Hindlimb muscle (tissue), 1 donor: ENCODE measurements around the gene APOC3. TPM values are rescaled to one million over a fixed set of nuclear protein-coding genes. Genes with fewer than 3 reads are reported as not detected.
"Not testable (repeated sequence)": the region's sequence is repeated elsewhere in the genome, so short reads cannot be mapped to it uniquely, and the experiment has no call there.

Experiments used
- DNase-seq: peaks from one replicate; pipeline ENCODE4 v3.0.0-alpha.2; 2013
- polyA plus RNA-seq: library from polyadenylated mRNA; unstranded; fragments of 120-200 nt; gene quantifications from one replicate; pipeline ENCODE4 v1.2.1, GENCODE V29; 2013; ENCODE audit not compliant: insufficient read length

APOC3 gene
- not detected for polyA plus RNA-seq

- no peak for DNase-seq
Measured at GRCh38 chr11:116829525-116830183, at the start of gene APOC3. APOC3 (plus strand) TSS chr11:116829907; CDS start chr11:116830583, 676 bp downstream.

DNA sequence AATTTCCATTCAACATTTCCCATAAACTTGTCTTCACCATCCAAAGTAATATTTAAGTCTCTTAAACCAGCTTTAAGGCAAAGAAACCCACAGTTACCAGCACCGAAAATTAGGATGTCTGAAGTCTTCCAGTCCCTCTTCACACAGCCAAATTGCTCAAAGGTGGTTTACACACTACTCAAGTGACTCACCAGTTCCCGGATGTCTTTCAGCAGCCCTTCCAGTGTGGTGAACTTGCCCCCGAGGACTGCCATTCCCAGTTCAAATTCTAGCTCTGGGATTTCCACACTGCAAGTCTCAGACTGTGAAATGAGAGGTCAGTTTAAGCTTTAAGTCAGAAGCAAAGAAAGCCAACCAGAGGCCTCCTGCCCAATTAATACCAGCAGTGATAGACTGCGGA is 47.0 kb upstream of the APOC3 start:
- no peak for DNase-seq

- DNase-seq, result no peak
Measured at GRCh38 chr11:116786326-116786725, 43.4 kb upstream of the APOC3 start.

GRCh38 chr11:116786966-116787365 is 42.7 kb upstream of the APOC3 start:
- DNase-seq, result no peak

DNA sequence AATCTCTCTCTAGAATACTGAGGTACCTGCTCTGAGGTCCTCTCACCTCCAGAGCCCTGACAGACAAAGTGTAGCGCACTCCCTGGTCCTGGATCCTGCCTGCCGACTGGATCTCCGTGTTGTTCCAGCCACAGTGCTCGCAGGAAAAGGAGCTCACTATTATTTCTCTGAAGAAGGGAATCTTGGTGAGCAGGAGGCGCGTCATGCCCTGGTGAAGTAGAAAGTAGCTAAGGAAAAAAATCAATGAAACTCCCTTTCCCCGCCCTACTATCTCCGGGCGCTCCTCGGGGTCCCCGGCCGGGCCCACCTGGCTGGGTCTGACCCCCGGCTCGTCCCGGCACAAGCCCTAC is 42.3 kb upstream of the APOC3 start:
- DNase-seq, result no peak

DNA sequence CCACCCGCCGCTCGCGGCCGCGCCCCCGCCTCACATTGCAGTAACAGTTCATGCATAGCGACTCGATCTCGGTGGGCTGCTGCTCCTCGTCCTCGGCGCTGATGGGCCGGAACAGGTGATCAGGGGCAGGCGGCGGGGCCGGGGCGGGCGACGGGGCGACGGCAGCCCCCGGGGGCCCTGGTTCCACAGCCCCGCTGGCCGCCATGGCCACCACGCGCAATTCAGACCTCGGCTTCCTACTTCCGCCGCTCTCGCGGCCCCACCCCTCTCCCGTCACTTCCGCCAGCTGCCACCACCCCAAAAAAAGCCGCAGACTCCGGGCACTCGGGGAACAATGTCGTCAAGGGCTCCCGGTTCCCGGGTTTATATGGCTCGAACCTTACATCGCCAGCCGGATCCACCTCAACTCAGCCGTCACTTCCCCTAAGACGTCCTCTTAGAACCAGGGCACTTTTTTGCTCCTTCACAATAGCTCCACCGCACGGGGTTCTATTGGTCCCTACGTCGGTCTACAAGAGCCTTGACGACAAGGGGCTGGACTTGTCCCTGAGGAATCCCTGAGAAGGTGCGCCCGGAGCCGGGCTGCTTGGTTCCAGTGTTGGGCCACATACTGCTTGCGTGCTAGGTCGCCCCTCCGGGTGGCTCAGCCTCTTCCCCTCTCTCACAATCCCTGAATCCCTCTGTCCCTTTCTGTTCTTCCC is 41.8 kb upstream of the APOC3 start, which contains the start of gene ZPR1:
Gene ZPR1 (minus strand): TSS at position 238 of the 701 bp plus-strand sequence. CDS start 33 bp downstream, at position 205.
- DNase-seq, result peak; percentile 82

DNA sequence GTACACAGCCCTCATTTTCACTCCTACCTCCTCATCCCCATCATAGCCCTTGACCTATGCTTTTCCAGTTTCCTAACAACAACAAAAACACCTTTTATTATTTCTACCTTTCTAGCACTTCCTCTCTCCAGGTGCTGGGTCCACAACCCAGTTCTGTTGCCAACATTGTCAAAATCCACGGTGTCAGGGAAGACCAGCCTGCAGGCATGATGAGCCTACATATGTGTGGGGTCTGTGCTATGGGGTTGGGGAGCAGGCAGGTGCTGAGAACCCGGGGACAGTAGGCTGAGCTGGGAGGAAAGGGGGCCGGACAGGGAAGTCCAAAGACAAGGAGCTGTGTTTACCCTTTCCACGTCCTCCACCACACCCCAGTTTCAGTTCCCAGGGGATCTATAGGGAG is 41.2 kb upstream of the APOC3 start:
- DNase-seq, result no peak

DNA sequence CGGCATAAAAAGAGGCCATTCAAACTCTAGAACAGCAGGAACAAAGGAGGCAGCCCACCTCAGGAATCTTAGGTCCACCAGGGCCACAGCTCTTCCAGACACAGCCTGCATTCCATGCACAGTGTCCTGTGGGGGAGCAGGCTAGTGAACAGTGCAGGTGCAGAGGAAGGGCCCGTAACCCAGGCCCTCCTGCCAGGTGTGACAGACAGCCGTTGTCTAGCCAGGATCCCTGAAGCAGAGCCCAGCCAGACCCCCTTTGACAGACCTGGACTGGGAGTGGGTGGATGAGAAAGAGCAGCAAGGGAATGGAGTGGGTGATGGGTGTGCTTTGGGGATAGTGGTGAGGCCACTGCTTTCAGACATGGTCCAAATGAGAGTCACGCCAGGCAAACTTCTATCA is 40.7 kb upstream of the APOC3 start:
- no peak for DNase-seq

- no peak for DNase-seq
Measured at GRCh38 chr11:116790167-116791001, 39.3 kb upstream of the APOC3 start.

DNA sequence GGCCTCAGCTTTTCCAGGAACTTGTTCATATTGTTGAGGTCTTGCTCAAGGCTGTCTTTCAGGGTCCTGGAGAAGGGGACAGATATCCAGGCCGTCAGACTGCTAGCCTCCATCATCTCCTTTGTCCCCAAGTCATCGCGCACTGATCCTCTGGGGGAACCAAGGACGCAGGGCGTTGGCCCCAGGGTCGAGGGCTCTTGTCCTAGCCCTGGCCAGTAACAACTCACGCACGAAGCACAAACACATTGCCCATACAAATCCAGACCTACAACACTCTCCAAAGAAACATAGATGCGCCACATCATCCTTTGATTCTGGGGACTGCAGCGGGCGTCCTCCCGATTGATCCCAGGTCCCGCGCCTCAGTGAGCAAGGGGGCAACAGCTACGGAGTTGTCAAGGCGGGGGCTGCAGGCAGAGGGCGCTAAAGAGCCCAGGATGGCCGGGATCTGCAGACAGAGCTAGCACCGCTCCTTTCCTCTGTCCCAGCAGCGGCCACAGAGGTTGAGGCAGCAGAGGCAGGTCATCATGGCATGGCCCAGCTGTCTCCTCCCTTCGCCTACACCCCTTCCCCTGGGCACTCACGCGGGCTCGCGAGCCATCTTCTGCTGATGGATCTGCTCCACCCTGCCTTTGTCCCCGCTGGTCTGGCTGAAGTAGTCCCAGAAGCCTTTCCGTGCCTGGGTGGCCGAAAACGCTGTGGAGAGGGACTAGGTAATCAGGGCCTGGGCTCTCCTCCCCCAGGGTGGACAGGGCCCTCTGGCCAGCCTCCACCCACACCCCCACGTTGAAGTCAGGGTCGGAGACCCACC is 38.5 kb upstream of the APOC3 start:
- DNase-seq, result peak; percentile 55

DNA sequence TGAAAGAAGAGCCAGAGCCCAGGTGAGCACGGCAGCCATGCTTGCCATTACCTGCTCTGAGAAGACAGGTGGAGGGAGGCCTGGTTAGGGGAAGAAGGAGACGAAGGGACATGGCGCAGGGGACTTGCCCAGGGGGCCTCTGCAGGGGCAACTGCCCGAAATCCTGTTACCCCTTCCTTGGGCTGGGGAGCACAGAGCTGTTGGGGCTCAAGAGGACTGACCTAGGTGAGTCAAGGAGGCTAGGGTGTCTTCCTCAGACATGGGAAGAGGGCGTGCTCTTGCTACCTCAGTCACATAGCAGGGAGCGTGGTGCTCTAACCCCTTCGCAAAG is 37.9 kb upstream of the APOC3 start, which contains the start of gene APOA5:
Gene APOA5 (minus strand): TSS at position 67 of the 331 bp plus-strand sequence. CDS start 19 bp downstream, at position 48.
- DNase-seq, result no peak

DNA sequence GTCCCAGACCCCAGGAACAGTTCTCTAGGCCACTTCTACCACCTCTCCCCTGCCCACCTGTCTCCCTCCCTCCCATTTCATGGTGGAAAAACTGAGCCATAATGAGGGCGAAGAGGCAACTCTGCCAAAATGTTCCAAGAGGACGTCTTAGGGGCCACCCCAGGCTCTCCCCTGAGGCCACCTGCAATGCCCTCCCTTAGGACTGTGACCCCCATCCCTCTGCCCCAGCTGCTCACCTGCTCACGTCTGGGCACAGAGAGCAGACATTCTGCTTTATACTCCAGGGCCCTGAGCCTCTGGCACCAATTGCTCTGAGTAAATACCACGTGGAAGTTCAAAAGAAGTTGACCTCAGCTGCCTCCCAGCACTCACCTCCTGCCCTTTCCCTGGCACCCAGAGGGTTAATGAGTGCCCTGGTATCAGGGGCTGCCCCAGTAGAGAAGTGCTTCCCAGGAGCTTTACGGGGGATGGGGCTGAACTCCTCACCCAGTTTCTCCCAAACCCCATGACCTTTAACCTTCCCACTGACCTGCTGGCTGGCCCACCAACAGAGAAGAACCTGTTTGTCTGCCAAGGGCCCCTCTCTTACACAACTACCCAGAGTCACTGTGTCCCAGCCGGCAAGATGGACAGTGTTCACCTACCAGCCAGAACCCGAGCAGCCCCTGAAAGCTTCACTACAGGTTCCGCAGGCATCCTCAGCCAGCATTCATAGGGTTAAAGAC is 37.4 kb upstream of the APOC3 start:
- no peak for DNase-seq

DNA sequence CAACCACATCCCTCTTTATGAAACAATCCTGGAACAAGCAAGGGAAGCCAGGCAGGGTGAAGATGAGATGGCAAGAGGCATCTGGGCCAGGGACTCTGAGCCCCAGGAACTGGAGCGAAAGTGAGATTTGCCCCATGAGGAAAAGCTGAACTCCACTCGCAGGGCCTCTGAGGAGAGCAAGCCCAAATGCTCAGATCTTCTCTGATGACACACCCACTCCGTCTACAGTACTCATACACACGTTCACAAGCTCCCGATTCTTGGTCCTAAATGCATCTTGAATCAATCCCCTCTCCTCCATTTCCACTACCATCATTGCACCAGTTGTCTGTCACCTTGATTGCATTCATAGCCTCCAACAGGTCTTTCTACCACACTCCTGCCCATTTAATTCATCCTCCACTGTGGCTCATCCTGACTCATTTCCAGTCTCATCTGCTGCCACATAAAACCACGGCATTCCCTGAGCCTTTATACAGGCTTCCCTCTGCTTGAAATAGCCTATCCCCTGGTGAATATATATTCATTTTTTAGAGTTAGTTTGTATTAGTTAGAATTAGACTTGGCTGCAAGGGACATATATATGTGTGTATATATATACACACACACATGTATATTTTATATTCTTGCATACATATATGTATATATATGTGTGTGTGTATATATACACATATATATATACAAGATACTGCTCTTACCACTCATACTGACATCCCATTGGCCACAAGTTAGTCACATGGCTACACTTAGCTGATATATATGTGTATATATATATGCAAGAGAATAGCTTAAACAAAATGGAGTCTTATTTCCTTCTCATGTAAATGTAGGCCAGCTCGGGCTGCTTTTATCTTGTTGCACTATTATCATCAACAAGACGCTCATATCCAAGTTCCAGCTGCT is 36.6 kb upstream of the APOC3 start:
- no peak for DNase-seq

- no peak for DNase-seq
Measured at GRCh38 chr11:116793772-116794097, 36.0 kb upstream of the APOC3 start.

DNA sequence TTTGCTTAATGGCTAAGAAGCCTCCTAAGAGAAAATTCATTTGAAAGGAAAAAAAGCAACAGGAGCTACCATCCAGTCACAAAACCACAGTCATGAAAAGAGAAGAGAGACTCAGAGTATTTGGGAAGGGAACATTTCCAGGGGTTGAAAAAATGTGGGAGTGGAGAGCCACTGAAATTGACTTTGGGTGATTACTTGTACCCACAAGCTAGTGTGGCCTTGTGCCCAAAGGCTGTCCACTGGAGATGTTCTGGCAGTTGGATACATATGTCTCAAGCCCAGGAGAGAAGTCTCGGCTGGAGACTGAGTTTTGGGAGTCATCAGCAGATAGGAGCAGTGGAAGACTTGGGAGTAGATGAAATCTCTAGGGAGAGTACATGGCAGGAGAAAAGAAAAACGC is 34.9 kb upstream of the APOC3 start:
- no peak for DNase-seq

GRCh38 chr11:116796548-116796947 is 33.2 kb upstream of the APOC3 start:
- DNase-seq, result no peak

DNA sequence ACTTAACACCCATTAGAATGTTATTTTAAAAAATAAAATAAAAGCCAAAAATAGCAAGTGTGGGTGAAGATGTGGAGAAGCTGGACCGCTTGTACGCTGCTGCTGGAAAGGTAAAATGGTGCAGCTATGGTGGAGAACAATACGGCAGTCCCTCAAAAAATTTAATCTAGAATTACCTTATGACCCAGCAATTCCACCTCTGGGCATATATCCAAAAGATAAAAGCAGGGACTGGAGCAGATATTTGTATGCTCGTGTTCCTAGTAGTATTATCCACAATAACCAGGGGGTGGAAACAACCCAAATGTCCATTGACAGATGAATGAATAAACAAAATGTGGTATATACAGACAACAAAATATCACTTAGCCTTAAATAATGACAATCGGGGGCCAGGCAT is 31.9 kb upstream of the APOC3 start:
- DNase-seq, result no peak

- DNase-seq, result no peak
Measured at GRCh38 chr11:116798368-116798767, 31.3 kb upstream of the APOC3 start.

- no peak for DNase-seq
Measured at GRCh38 chr11:116800610-116801009, 29.1 kb upstream of the APOC3 start.

- DNase-seq, result not testable (repeated sequence)
Measured at GRCh38 chr11:116801662-116802061, 28.0 kb upstream of the APOC3 start.

GRCh38 chr11:116804001-116804400 is 25.7 kb upstream of the APOC3 start:
- DNase-seq, result no peak
